Esophagus muscularis mucosa (tissue), 4 donors: ENCODE measurements around the gene SUCLA2. TPM values are rescaled to one million over a fixed set of nuclear protein-coding genes. Genes with fewer than 3 reads are reported as not detected.

Experiments used
- DNase-seq: peaks from one replicate; pipeline ENCODE4 v3.0.0-alpha.2; 2017; ENCODE audit errors: extremely low spot score
- H3K27ac ChIP-seq, 4 donors: fragments of 200-600 bp; sonication (generic); replicated peaks in 1 of 4; 1 replicate in 3 of 4; 2 replicates in 1 of 4; pipeline ENCODE4 v1.5.1; 2016 to 2019; ENCODE audit warnings: mild to moderate bottlenecking in 1 of 4
- H3K27me3 ChIP-seq, 4 donors: fragments of 200-600 bp; sonication (generic); one replicate each; pipeline versions ENCODE4 v1.5.1 to v1.6.0; 2016 to 2019
- H3K36me3 ChIP-seq, 4 donors: fragments of 200-600 bp; sonication (generic); one replicate each; pipeline ENCODE4 v1.5.1; 2016 to 2019
- H3K4me1 ChIP-seq, 4 donors: fragments of 200-600 bp; sonication (generic); one replicate each; pipeline ENCODE4 v1.5.1; 2016 to 2019
- H3K4me3 ChIP-seq, 4 donors: fragments of 200-600 bp; sonication (generic); 1 replicate in 2 of 4; 2 replicates in 2 of 4; pipeline ENCODE4 v1.5.1; 2016 to 2019; ENCODE audit warnings: mild to moderate bottlenecking in 4 of 4, moderate library complexity in 1 of 4
- H3K9me3 ChIP-seq, 4 donors: fragments of 200-600 bp; sonication (generic); 1 replicate in 3 of 4; 2 replicates in 1 of 4; pipeline ENCODE4 v1.5.1; 2016 to 2019
- CTCF ChIP-seq, 3 experiments: fragments of 200-600 bp in 2 of 3; fragments of 450-650 bp in 1 of 3; sonication (generic) in 2 of 3; IDR thresholded peaks; one replicate each; pipeline ENCODE4 v1.5.1; 2017 to 2019; ENCODE audit warnings: antibody characterized with exemption in 3 of 3, mild to moderate bottlenecking in 2 of 3, moderate library complexity in 1 of 3
- EP300 ChIP-seq: sonication (generic); formaldehyde crosslinking; IDR thresholded peaks from one replicate; pipeline ENCODE4 v1.6.1; 2017; ENCODE audit warnings: antibody characterized with exemption
- POLR2A ChIP-seq: fragments of 450-650 bp; IDR thresholded peaks from one replicate; pipeline ENCODE4 v1.6.1; 2017; ENCODE audit warnings: antibody characterized with exemption, moderate library complexity, mild to moderate bottlenecking, low read depth
- POLR2AphosphoS5 ChIP-seq, 2 donors: sonication (generic); formaldehyde crosslinking; IDR thresholded peaks; one replicate each; pipeline ENCODE4 v1.6.1; 2017; ENCODE audit warnings: antibody characterized with exemption in 2 of 2
- WGBS: methylation state at CpG from one replicate; pipeline ENCODE4 v1.1.5; 2018; 5-methylcytosine and 5-hydroxymethylcytosine counted together
- intact Hi-C: fragments of 100-400 bp; cut with DNase I; formaldehyde crosslinking; loops from one replicate; pipeline ENCODE4 v1.15.1; 2023
- total RNA-seq, 4 donors: library from RNA; depleted of rRNA; stranded (reverse); fragments of >200 nt; gene quantifications; one replicate each; pipeline versions ENCODE4 v1.1.0 to v1.2.1, GENCODE V29; 2016

SUCLA2 gene
- total RNA-seq, 4 donors from 2014 or later = 42.1 to 62.7 (median 50.0) TPM

- peaks cover 0 to 64% (median 37%) of the 10 kb centered on the region in 4 donors for H3K36me3 ChIP-seq
- WGBS = 100% methylated on average over 1 of the region's 1 CpG
- no peak for TF ChIP-seq EP300
- no peak for TF ChIP-seq POLR2A
- no peak for TF ChIP-seq POLR2AphosphoS5 (IDR thresholded peaks at IDR 0.05)
- no peak for TF ChIP-seq CTCF (IDR thresholded peaks at IDR 0.05)
- H3K4me3 ChIP-seq = no peak overlapping the region
- intact Hi-C loops = no loop called here
- no peaks in the 10 kb centered on the region for H3K27me3 ChIP-seq
- H3K4me1 ChIP-seq = peaks cover 0 to 4% (median 0%) of the 10 kb centered on the region in 4 donors
- H3K27ac ChIP-seq = no peak overlapping the region
- no peak for DNase-seq
- no peaks in the 10 kb centered on the region for H3K9me3 ChIP-seq
Measured at GRCh38 chr13:47990427-47990826, 10.6 kb downstream of the SUCLA2 start.

- TF ChIP-seq EP300 (no peak), POLR2A (no peak), POLR2AphosphoS5 (IDR thresholded peaks at IDR 0.05) (no peak), CTCF (IDR thresholded peaks at IDR 0.05) (no peak)
- DNase-seq = no peak
- Histone ChIP-seq H3K36me3 (peaks cover 0 to 45% (median 25%) of the 10 kb centered on the region in 4 donors), H3K27me3 (no peaks in the 10 kb centered on the region), H3K9me3 (peaks cover 0 to 2% (median 0%) of the 10 kb centered on the region in 4 donors), H3K27ac (no peak overlapping the region), H3K4me3 (no peak overlapping the region), H3K4me1 (no peaks in the 10 kb centered on the region)
- WGBS = 91% methylated on average over 2 of the region's 2 CpGs
- intact Hi-C loops = no loop called here
Measured at GRCh38 chr13:47983070-47983469, 18.0 kb downstream of the SUCLA2 start.

GRCh38 chr13:47976325-47976724, 24.7 kb downstream of the SUCLA2 start:
- WGBS = 82% methylated on average over 1 of the region's 1 CpG
- DNase-seq = no peak
- intact Hi-C loops = no loop called here
- H3K4me3 ChIP-seq = no peak overlapping the region
- no peaks in the 10 kb centered on the region for H3K4me1 ChIP-seq
- H3K9me3 ChIP-seq = peaks cover 0 to 12% (median 0%) of the 10 kb centered on the region in 4 donors
- H3K27ac ChIP-seq = no peak overlapping the region
- H3K36me3 ChIP-seq = peaks cover 9 to 33% (median 20%) of the 10 kb centered on the region in 4 donors
- no peaks in the 10 kb centered on the region for H3K27me3 ChIP-seq
- TF ChIP-seq POLR2A (no peak), CTCF (IDR thresholded peaks at IDR 0.05) (no peak), EP300 (no peak), POLR2AphosphoS5 (IDR thresholded peaks at IDR 0.05) (no peak)

GRCh38 chr13:47964863-47965262, 36.2 kb downstream of the SUCLA2 start:
- TF ChIP-seq POLR2A (no peak), EP300 (no peak), POLR2AphosphoS5 (IDR thresholded peaks at IDR 0.05) (no peak), CTCF (IDR thresholded peaks at IDR 0.05) (no peak)
- peaks cover 22 to 84% (median 45%) of the 10 kb centered on the region in 4 donors for H3K36me3 ChIP-seq
- H3K9me3 ChIP-seq = no peaks in the 10 kb centered on the region
- 95% methylated on average over 3 of the region's 3 CpGs for WGBS
- H3K4me1 ChIP-seq = no peaks in the 10 kb centered on the region
- H3K27ac ChIP-seq = no peak overlapping the region
- no peak overlapping the region for H3K4me3 ChIP-seq
- H3K27me3 ChIP-seq = no peaks in the 10 kb centered on the region
- no peak for DNase-seq
- intact Hi-C loops = no loop called here

GRCh38 chr13:47962237-47962636, 38.8 kb downstream of the SUCLA2 start:
- Histone ChIP-seq H3K27ac (no peak overlapping the region), H3K4me3 (no peak overlapping the region), H3K9me3 (peaks cover 0 to 2% (median 0%) of the 10 kb centered on the region in 4 donors), H3K36me3 (peaks cover 25 to 86% (median 42%) of the 10 kb centered on the region in 4 donors), H3K4me1 (no peaks in the 10 kb centered on the region), H3K27me3 (no peaks in the 10 kb centered on the region)
- intact Hi-C loops = no loop called here
- TF ChIP-seq CTCF (IDR thresholded peaks at IDR 0.05) (no peak), EP300 (no peak), POLR2AphosphoS5 (IDR thresholded peaks at IDR 0.05) (no peak), POLR2A (no peak)
- no peak for DNase-seq
- WGBS = 92% methylated on average over 1 of the region's 1 CpG
